Activated CD4-positive, alpha-beta T cell treated with anti-CD3 and anti-CD28 coated beads, Interleukin-2, amount 10 ng/mL, durations not matched to agents 7 days and 5 days (primary cell): ENCODE measurements around the gene EPHB2. TPM values are rescaled to one million over a fixed set of nuclear protein-coding genes. Genes with fewer than 3 reads are reported as not detected.

Source experiments
- CTCF ChIA-PET: fragments of 350-600 bp; sonication (Branson Sonifier 250); formaldehyde crosslinking; loops from one replicate; lab custom pipeline; 2021; ENCODE audit warnings: antibody characterized with exemption; lab: Charles Lee
- POLR2A ChIA-PET: fragments of 350-600 bp; sonication (Branson Sonifier 250); formaldehyde crosslinking; loops from one replicate; lab custom pipeline; 2021; ENCODE audit warnings: antibody characterized with exemption; lab: Charles Lee
- DNase-seq: peaks from one replicate; pipeline ENCODE4 v3.0.0-alpha.2; 2020
- H3K27ac Mint-ChIP-seq: one replicate; pipeline ENCODE4 v1.8.0; 2021; ENCODE audit warnings: mild to moderate bottlenecking, moderate library complexity, mixed read lengths
- H3K27me3 Mint-ChIP-seq: one replicate; pipeline ENCODE4 v1.8.0; 2021; ENCODE audit warnings: mixed read lengths
- H3K36me3 Mint-ChIP-seq: one replicate; pipeline ENCODE4 v1.8.0; 2021; ENCODE audit warnings: low read depth, mixed read lengths
- H3K4me1 Mint-ChIP-seq: one replicate; pipeline ENCODE4 v1.8.0; 2021; ENCODE audit warnings: mixed read lengths
- H3K4me3 Mint-ChIP-seq: one replicate; pipeline ENCODE4 v1.8.0; 2021; ENCODE audit warnings: mild to moderate bottlenecking, moderate library complexity, mixed read lengths
- H3K9me3 Mint-ChIP-seq: one replicate; pipeline ENCODE4 v1.8.0; 2021; ENCODE audit warnings: mixed read lengths
- total RNA-seq, 2 experiments: library from RNA; stranded (reverse); gene quantifications; one replicate each; pipeline ENCODE4 v1.2.3, GENCODE V29; 2021

EPHB2 gene
- total RNA-seq, 2 experiments from 2014 or later = 0.08 TPM; not detected in 1

GRCh38 chr1:22773981-22774832 is 63.6 kb downstream of the EPHB2 start:
- no peak for DNase-seq
- no peak overlapping the region for H3K27ac Mint-ChIP-seq
- H3K27me3 Mint-ChIP-seq = peaks cover 12% of the 10 kb centered on the region
- ChIA-PET POLR2A (no interaction called here), CTCF (no interaction called here)
- no peaks in the 10 kb centered on the region for H3K36me3 Mint-ChIP-seq
- no peak overlapping the region for H3K4me3 Mint-ChIP-seq
- no peaks in the 10 kb centered on the region for H3K9me3 Mint-ChIP-seq
- no peaks in the 10 kb centered on the region for H3K4me1 Mint-ChIP-seq

- Mint-ChIP-seq H3K4me3 (no peak overlapping the region), H3K27ac (no peak overlapping the region), H3K27me3 (peaks cover 10% of the 10 kb centered on the region), H3K4me1 (no peaks in the 10 kb centered on the region), H3K36me3 (no peaks in the 10 kb centered on the region), H3K9me3 (no peaks in the 10 kb centered on the region)
- POLR2A ChIA-PET = no interaction called here
- CTCF ChIA-PET = no interaction called here
- no peak for DNase-seq
These were observed 64.2 kb downstream of the EPHB2 start for GRCh38 chr1:22774833-22775182.

GRCh38 chr1:22775478-22775877 is 64.8 kb downstream of the EPHB2 start:
- DNase-seq = no peak
- no peaks in the 10 kb centered on the region for H3K4me1 Mint-ChIP-seq
- H3K9me3 Mint-ChIP-seq = no peaks in the 10 kb centered on the region
- CTCF ChIA-PET = no interaction called here
- H3K36me3 Mint-ChIP-seq = no peaks in the 10 kb centered on the region
- H3K4me3 Mint-ChIP-seq = no peak overlapping the region
- POLR2A ChIA-PET = no interaction called here
- no peak overlapping the region for H3K27ac Mint-ChIP-seq
- H3K27me3 Mint-ChIP-seq = peaks cover 7% of the 10 kb centered on the region

GRCh38 chr1:22776035-22776613 is 65.5 kb downstream of the EPHB2 start:
- no peak for DNase-seq
- Mint-ChIP-seq H3K27me3 (peaks cover 7% of the 10 kb centered on the region), H3K9me3 (no peaks in the 10 kb centered on the region), H3K36me3 (no peaks in the 10 kb centered on the region), H3K4me1 (no peaks in the 10 kb centered on the region), H3K27ac (no peak overlapping the region), H3K4me3 (no peak overlapping the region)
- POLR2A ChIA-PET = no interaction called here
- CTCF ChIA-PET = no interaction called here

GRCh38 chr1:22777388-22778057 is 66.9 kb downstream of the EPHB2 start:
- no peaks in the 10 kb centered on the region for H3K9me3 Mint-ChIP-seq
- ChIA-PET POLR2A (no interaction called here), CTCF (no interaction called here)
- DNase-seq = no peak
- no peak overlapping the region for H3K4me3 Mint-ChIP-seq
- H3K36me3 Mint-ChIP-seq = no peaks in the 10 kb centered on the region
- no peak overlapping the region for H3K27ac Mint-ChIP-seq
- peaks cover 7% of the 10 kb centered on the region for H3K27me3 Mint-ChIP-seq
- H3K4me1 Mint-ChIP-seq = no peaks in the 10 kb centered on the region

- ChIA-PET CTCF (no interaction called here), POLR2A (no interaction called here)
- Mint-ChIP-seq H3K4me3 (no peak overlapping the region), H3K4me1 (no peaks in the 10 kb centered on the region), H3K9me3 (no peaks in the 10 kb centered on the region), H3K36me3 (no peaks in the 10 kb centered on the region), H3K27me3 (peaks cover 7% of the 10 kb centered on the region), H3K27ac (no peak overlapping the region)
- no peak for DNase-seq
These were observed 67.8 kb downstream of the EPHB2 start for GRCh38 chr1:22778408-22778807.

GRCh38 chr1:22778862-22779520 is 68.4 kb downstream of the EPHB2 start:
- Mint-ChIP-seq H3K4me1 (no peaks in the 10 kb centered on the region), H3K9me3 (no peaks in the 10 kb centered on the region), H3K4me3 (no peak overlapping the region), H3K36me3 (no peaks in the 10 kb centered on the region), H3K27me3 (peaks cover 7% of the 10 kb centered on the region), H3K27ac (no peak overlapping the region)
- POLR2A ChIA-PET = no interaction called here
- CTCF ChIA-PET = no interaction called here
- DNase-seq = no peak

- H3K4me1 Mint-ChIP-seq = no peaks in the 10 kb centered on the region
- ChIA-PET CTCF (no interaction called here), POLR2A (no interaction called here)
- no peak overlapping the region for H3K4me3 Mint-ChIP-seq
- H3K36me3 Mint-ChIP-seq = no peaks in the 10 kb centered on the region
- no peak for DNase-seq
- H3K9me3 Mint-ChIP-seq = no peaks in the 10 kb centered on the region
- H3K27me3 Mint-ChIP-seq = peaks cover 7% of the 10 kb centered on the region
- H3K27ac Mint-ChIP-seq = no peak overlapping the region
These were observed 70.1 kb downstream of the EPHB2 start for GRCh38 chr1:22780696-22781095.

GRCh38 chr1:22781483-22781882 is 70.8 kb downstream of the EPHB2 start:
- Mint-ChIP-seq H3K9me3 (no peaks in the 10 kb centered on the region), H3K36me3 (no peaks in the 10 kb centered on the region), H3K4me3 (no peak overlapping the region), H3K4me1 (no peaks in the 10 kb centered on the region), H3K27me3 (peaks cover 2% of the 10 kb centered on the region), H3K27ac (no peak overlapping the region)
- DNase-seq = no peak
- CTCF ChIA-PET = no interaction called here
- POLR2A ChIA-PET = no interaction called here

GRCh38 chr1:22782406-22782805 is 71.8 kb downstream of the EPHB2 start:
- ChIA-PET CTCF (no interaction called here), POLR2A (no interaction called here)

GRCh38 chr1:22784317-22784716 is 73.7 kb downstream of the EPHB2 start:
- Mint-ChIP-seq H3K9me3 (no peaks in the 10 kb centered on the region), H3K36me3 (no peaks in the 10 kb centered on the region), H3K27ac (no peak overlapping the region), H3K4me1 (no peaks in the 10 kb centered on the region), H3K4me3 (no peak overlapping the region), H3K27me3 (peaks cover 4% of the 10 kb centered on the region)
- ChIA-PET CTCF (no interaction called here), POLR2A (no interaction called here)
- no peak for DNase-seq

More at GRCh38 chr1:22782406-22782805, 71.8 kb downstream of the EPHB2 start:
- Mint-ChIP-seq H3K4me3 (no peak overlapping the region), H3K27me3 (peaks cover 4% of the 10 kb centered on the region), H3K4me1 (no peaks in the 10 kb centered on the region), H3K27ac (no peak overlapping the region), H3K36me3 (no peaks in the 10 kb centered on the region), H3K9me3 (no peaks in the 10 kb centered on the region)
- no peak for DNase-seq

- Mint-ChIP-seq H3K4me3 (no peak overlapping the region), H3K27me3 (peaks cover 4% of the 10 kb centered on the region), H3K4me1 (no peaks in the 10 kb centered on the region), H3K36me3 (no peaks in the 10 kb centered on the region), H3K27ac (no peak overlapping the region), H3K9me3 (no peaks in the 10 kb centered on the region)
- no peak for DNase-seq
- ChIA-PET CTCF (no interaction called here), POLR2A (no interaction called here)
These were observed 74.1 kb downstream of the EPHB2 start for GRCh38 chr1:22784737-22785136.

GRCh38 chr1:22786101-22786500 is 75.5 kb downstream of the EPHB2 start:
- Mint-ChIP-seq H3K4me3 (no peak overlapping the region), H3K27ac (no peak overlapping the region), H3K27me3 (peaks cover 5% of the 10 kb centered on the region), H3K36me3 (no peaks in the 10 kb centered on the region), H3K9me3 (no peaks in the 10 kb centered on the region), H3K4me1 (no peaks in the 10 kb centered on the region)
- CTCF ChIA-PET = interaction anchor here (0.6 kb wide), 1 partner anchor 1426 kb away, joined by 3 read pairs; no protein-coding TSS in a partner anchor
- POLR2A ChIA-PET = no interaction called here
- no peak for DNase-seq
